ENCODE results near the gene CLEC16A. TPM values are rescaled to one million over a fixed set of nuclear protein-coding genes. Genes with fewer than 3 reads are reported as not detected.

The CLEC16A gene
- polyA plus RNA-seq, 1 experiment, result 11.9 TPM

DNA sequence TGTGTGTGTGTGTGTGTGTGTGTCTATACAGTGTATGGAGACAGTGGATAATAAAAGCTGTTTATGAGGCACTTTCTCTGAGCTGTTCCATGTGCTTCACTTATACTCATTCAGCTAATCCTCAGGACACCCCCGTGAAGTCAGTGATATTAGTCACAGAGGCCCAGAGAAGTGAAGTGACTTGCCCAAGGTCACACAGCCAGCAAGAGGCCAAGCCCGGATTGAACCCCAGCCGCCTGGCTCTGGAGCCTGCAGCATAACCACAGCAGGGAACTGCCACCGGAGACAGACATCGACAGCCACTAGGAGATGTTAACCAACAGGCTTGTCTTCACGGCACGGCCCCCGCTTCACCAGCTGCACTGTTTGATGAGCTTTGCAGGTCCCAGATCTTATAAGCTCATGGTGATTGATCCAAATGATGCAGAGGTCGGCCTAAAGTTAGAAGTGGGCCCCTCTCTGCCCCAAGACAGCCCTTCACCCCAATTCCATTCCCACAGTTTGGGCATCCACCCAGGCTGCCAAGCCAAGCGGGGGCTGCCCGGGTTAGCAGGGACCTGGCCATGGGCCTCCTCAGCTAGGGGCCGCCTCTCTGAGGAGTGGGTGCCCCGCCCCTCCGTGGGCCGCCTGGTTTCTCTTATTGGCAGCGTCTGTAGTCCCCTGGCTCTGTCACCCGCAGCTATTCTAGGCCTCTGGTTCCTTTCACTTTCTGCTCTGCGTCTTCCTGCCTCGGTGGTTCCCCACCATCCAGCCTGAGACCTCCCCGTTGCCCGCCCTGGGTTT is 280.7 kb downstream of the CLEC16A start:
- TF ChIP-seq, protein P1, sequence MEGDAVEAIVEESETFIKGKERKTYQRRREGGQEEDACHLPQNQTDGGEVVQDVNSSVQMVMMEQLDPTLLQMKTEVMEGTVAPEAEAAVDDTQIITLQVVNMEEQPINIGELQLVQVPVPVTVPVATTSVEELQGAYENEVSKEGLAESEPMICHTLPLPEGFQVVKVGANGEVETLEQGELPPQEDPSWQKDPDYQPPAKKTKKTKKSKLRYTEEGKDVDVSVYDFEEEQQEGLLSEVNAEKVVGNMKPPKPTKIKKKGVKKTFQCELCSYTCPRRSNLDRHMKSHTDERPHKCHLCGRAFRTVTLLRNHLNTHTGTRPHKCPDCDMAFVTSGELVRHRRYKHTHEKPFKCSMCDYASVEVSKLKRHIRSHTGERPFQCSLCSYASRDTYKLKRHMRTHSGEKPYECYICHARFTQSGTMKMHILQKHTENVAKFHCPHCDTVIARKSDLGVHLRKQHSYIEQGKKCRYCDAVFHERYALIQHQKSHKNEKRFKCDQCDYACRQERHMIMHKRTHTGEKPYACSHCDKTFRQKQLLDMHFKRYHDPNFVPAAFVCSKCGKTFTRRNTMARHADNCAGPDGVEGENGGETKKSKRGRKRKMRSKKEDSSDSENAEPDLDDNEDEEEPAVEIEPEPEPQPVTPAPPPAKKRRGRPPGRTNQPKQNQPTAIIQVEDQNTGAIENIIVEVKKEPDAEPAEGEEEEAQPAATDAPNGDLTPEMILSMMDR (IDR thresholded peaks at IDR 0.05; ENCODE audit: low read depth, low read length), result no peak
- POLR2A ChIA-PET, result no interaction called here
- Histone ChIP-seq H3K4me3 (ENCODE audit: low read depth, low read length) (no peak overlapping the region), H3K9me3 (ENCODE audit: control insufficient read depth, insufficient read depth, low read length) (no peaks in the 10 kb centered on the region; the same call in 1 of the 2 replicates), H3K27ac (ENCODE audit: low read depth, low read length) (no peak overlapping the region), H3K27me3 (ENCODE audit: control insufficient read depth, insufficient read depth, low read length) (no peaks in the 10 kb centered on the region)
- CTCF ChIA-PET, result no interaction called here
- no peak for DNase-seq (ENCODE audit: low read depth, low spot score)

DNA sequence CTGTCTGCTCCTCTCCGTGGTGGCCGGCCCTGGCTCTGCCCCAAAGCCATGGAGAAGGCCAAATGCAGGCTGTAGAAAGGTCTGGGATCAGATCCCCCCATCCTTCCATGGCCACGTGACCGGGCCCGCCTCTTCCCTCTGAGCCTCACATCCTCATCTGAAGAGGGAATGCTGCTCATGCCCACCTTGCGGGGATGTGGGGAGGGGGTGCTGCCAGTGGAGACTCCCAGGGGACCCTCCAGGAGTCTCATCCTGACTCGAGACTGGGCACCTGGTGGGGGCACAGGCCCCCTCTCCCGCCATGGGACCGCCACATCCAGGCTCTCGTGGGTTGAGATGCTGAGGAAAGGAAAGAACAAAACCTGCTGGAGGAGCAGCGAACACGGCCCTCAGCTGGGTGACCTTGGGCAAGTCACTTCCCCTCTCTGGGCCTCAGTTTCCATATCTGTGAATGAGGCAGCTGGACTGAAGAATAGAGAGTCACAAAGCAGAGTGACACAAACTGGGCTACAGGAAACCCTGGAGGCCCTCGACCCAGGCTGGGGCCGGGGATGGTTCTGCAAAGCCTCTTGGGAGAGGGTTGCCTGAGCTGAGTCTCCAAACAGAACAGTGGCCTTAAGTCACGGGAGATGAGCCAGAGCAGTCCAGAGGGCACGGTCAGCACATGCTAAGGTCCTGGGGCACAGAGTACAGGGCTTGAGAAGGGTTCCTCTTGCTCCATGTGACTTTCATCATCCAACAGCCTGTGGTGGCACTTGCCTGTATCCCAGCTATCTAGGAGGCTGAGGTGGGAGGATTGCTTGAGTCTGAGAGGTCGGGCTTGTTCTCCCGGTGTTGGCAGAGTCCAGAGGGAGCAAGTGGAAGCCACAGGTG is 281.5 kb downstream of the CLEC16A start:
- TF ChIP-seq, protein P1 (IDR thresholded peaks at IDR 0.05; ENCODE audit: low read depth, low read length), result no peak

DNA sequence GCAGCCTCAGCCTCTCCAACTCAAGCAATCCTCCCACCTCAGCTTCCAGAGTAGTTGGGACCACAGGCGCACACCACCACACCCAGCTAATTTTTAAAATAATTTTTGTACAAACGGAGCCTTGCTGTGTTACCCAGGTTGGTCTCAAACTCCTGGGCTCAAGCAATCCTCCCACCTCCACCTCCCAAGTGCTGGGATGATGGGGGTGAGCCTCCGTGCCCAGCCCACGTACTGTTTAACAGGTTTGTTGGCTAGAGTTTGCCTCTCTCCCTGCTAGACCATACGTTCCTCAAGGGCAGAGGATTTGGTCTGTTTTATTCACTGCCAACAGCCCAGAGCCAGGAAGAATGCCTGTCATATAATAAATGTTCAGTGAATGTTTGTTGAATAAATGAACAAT is 285.1 kb downstream of the CLEC16A start:
- Histone ChIP-seq H3K27ac (ENCODE audit: low read depth, low read length) (no peak overlapping the region), H3K27me3 (ENCODE audit: control insufficient read depth, insufficient read depth, low read length) (no peaks in the 10 kb centered on the region), H3K9me3 (ENCODE audit: control insufficient read depth, insufficient read depth, low read length) (no peaks in the 10 kb centered on the region; the same call in 1 of the 2 replicates), H3K4me3 (ENCODE audit: low read depth, low read length) (no peak overlapping the region)
- TF ChIP-seq, protein P1 (IDR thresholded peaks at IDR 0.05; ENCODE audit: low read depth, low read length), result no peak
- no peak for DNase-seq (ENCODE audit: low read depth, low spot score)
- ChIA-PET POLR2A (no interaction called here), CTCF (no interaction called here)

More for the DNA sequence above, 281.5 kb downstream of the CLEC16A start:
- Histone ChIP-seq H3K27me3 (ENCODE audit: control insufficient read depth, insufficient read depth, low read length) (no peaks in the 10 kb centered on the region), H3K9me3 (ENCODE audit: control insufficient read depth, insufficient read depth, low read length) (no peaks in the 10 kb centered on the region; the same call in 1 of the 2 replicates), H3K27ac (ENCODE audit: low read depth, low read length) (no peak overlapping the region), H3K4me3 (ENCODE audit: low read depth, low read length) (no peak overlapping the region)
- ChIA-PET POLR2A (no interaction called here), CTCF (no interaction called here)
- DNase-seq (ENCODE audit: low read depth, low spot score), result no peak

DNA sequence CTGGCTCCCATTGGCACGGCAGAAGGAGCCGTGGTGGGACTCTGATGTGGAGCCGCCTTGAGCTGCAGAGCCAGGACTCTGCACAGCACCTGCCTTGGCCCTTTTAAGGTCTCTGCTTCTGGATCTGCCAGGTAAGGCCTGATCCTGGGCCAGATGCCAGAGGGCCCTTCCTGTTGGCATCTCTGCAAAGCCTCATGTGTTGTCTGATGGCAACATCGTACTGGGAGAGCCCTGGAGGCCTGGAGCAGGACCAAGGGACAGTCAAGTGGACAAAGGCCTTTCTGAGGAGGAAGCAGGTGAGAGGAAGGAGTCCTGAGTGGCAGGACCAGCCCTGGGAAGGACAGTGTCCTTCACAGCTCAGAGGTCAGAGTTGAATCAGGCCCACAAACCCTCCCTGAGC is 285.5 kb downstream of the CLEC16A start:
- Histone ChIP-seq H3K27me3 (ENCODE audit: control insufficient read depth, insufficient read depth, low read length) (no peaks in the 10 kb centered on the region), H3K9me3 (ENCODE audit: control insufficient read depth, insufficient read depth, low read length) (no peaks in the 10 kb centered on the region; the same call in 1 of the 2 replicates), H3K27ac (ENCODE audit: low read depth, low read length) (no peak overlapping the region), H3K4me3 (ENCODE audit: low read depth, low read length) (no peak overlapping the region)
- TF ChIP-seq, protein P1 (IDR thresholded peaks at IDR 0.05; ENCODE audit: low read depth, low read length), result no peak
- ChIA-PET POLR2A (no interaction called here), CTCF (no interaction called here)
- no peak for DNase-seq (ENCODE audit: low read depth, low spot score)
